Osteoblast (primary cell): ENCODE measurements around the gene VMP1. TPM values are rescaled to one million over a fixed set of nuclear protein-coding genes. Genes with fewer than 3 reads are reported as not detected.
A peak's percentile ranks its signal among the peaks of the same experiment; 100 is the strongest.

Source experiments
- DNase-seq: peaks from one replicate; pipeline ENCODE4 v3.0.0; 2011; ENCODE audit warnings: low spot score, mixed read lengths; ENCODE audit not compliant: insufficient read length; ENCODE audit errors: missing footprints
- H2AFZ ChIP-seq: 2 replicates; pipeline ENCODE4 v1.6.0; 2011; ENCODE audit warnings: mild to moderate bottlenecking, low read length
- H3K27ac ChIP-seq: 2 replicates; pipeline ENCODE4 v1.5.1; 2011; ENCODE audit warnings: mild to moderate bottlenecking, low read depth, low read length, moderate library complexity
- H3K27me3 ChIP-seq: 2 replicates; pipeline ENCODE4 v1.6.0; 2012; ENCODE audit warnings: mild to moderate bottlenecking, control low read depth, inconsistent platforms, low read length, moderate library complexity; ENCODE audit not compliant: insufficient read depth
- H3K36me3 ChIP-seq: 2 replicates; pipeline ENCODE4 v1.5.1; 2011; ENCODE audit warnings: mild to moderate bottlenecking, low read length, control low read depth, moderate library complexity; ENCODE audit not compliant: insufficient read depth
- H3K4me1 ChIP-seq: 2 replicates; pipeline ENCODE4 v1.5.1; 2011; ENCODE audit warnings: mild to moderate bottlenecking, low read length, control low read depth, moderate library complexity; ENCODE audit not compliant: insufficient read depth
- H3K4me2 ChIP-seq: 2 replicates; pipeline ENCODE4 v1.6.0; 2011; ENCODE audit warnings: mild to moderate bottlenecking, low read length; ENCODE audit not compliant: insufficient read depth
- H3K4me3 ChIP-seq: fragments of 200-600 bp; sonication (generic); 3 replicates; pipeline ENCODE4 v1.5.1; 2012; ENCODE audit warnings: mild to moderate bottlenecking, low read length, inconsistent platforms; ENCODE audit not compliant: insufficient read depth
- H3K79me2 ChIP-seq: 2 replicates; pipeline ENCODE4 v1.6.0; 2012; ENCODE audit warnings: mild to moderate bottlenecking, low read length, control low read depth, inconsistent platforms; ENCODE audit not compliant: insufficient read depth
- H3K9me3 ChIP-seq: 2 replicates; pipeline ENCODE4 v1.5.1; 2011; ENCODE audit warnings: low read depth, low read length, control low read depth
- H4K20me1 ChIP-seq: 2 replicates; pipeline ENCODE4 v1.6.0; 2012; ENCODE audit warnings: mild to moderate bottlenecking, low read length, control low read depth; ENCODE audit not compliant: insufficient read depth
- CTCF ChIP-seq: IDR thresholded peaks from 2 replicates; pipeline ENCODE4 v1.5.1; 2011; ENCODE audit warnings: mild to moderate bottlenecking, low read depth, low read length, moderate library complexity; ENCODE audit errors: extremely low read depth
- total RNA-seq: library from RNA; depleted of rRNA; stranded (reverse); fragments of >200 nt; gene quantifications from 2 replicates; pipeline ENCODE4 v1.2.3, GENCODE V29; 2012

VMP1 gene
- total RNA-seq, 1 donor, result 415 TPM

- Histone ChIP-seq H3K36me3 (peaks cover 70% of the 10 kb centered on the region), H3K9me3 (no peaks in the 10 kb centered on the region), H3K4me2 (no peak overlapping the region), H3K27ac (peak overlapping the region; percentile 19), H3K79me2 (peaks cover 68% of the 10 kb centered on the region), H4K20me1 (peaks cover 38% of the 10 kb centered on the region), H3K27me3 (no peaks in the 10 kb centered on the region), H3K4me3 (no peak overlapping the region), H2AFZ (no peak overlapping the region), H3K4me1 (peaks cover 49% of the 10 kb centered on the region)
- no peak for TF ChIP-seq CTCF
- no peak for DNase-seq
Observed at GRCh38 chr17:59669944-59670343, 37.5 kb upstream of the VMP1 start.

- H4K20me1 ChIP-seq, result peaks cover 30% of the 10 kb centered on the region
- H3K9me3 ChIP-seq, result no peaks in the 10 kb centered on the region
- no peak for DNase-seq
- H3K36me3 ChIP-seq, result peaks cover 71% of the 10 kb centered on the region
- TF ChIP-seq CTCF, result no peak
- H3K79me2 ChIP-seq, result peaks cover 72% of the 10 kb centered on the region
- H3K4me3 ChIP-seq, result no peak overlapping the region
- H2AFZ ChIP-seq, result no peak overlapping the region
- no peak overlapping the region for H3K4me2 ChIP-seq
- peaks cover 45% of the 10 kb centered on the region for H3K4me1 ChIP-seq
- H3K27me3 ChIP-seq, result no peaks in the 10 kb centered on the region
- peak overlapping the region; percentile 29 for H3K27ac ChIP-seq
Observed at GRCh38 chr17:59671386-59671785, 36.1 kb upstream of the VMP1 start.

GRCh38 chr17:59675231-59675630 is 32.2 kb upstream of the VMP1 start:
- Histone ChIP-seq H3K9me3 (no peaks in the 10 kb centered on the region), H3K4me2 (no peak overlapping the region), H3K27me3 (no peaks in the 10 kb centered on the region), H3K4me3 (no peak overlapping the region), H3K4me1 (peaks cover 20% of the 10 kb centered on the region), H2AFZ (no peak overlapping the region), H3K27ac (no peak overlapping the region), H3K79me2 (peaks cover 85% of the 10 kb centered on the region), H4K20me1 (peaks cover 14% of the 10 kb centered on the region), H3K36me3 (peaks cover 83% of the 10 kb centered on the region)
- DNase-seq, result no peak
- TF ChIP-seq CTCF, result no peak

GRCh38 chr17:59676716-59677115 is 30.7 kb upstream of the VMP1 start:
- H3K4me3 ChIP-seq, result no peak overlapping the region

More at GRCh38 chr17:59676716-59677115, 30.7 kb upstream of the VMP1 start:
- Histone ChIP-seq H3K79me2 (peaks cover 81% of the 10 kb centered on the region), H3K27me3 (no peaks in the 10 kb centered on the region), H4K20me1 (peaks cover 7% of the 10 kb centered on the region), H3K9me3 (no peaks in the 10 kb centered on the region), H3K4me1 (peaks cover 7% of the 10 kb centered on the region), H3K36me3 (peaks cover 89% of the 10 kb centered on the region), H2AFZ (no peak overlapping the region), H3K4me2 (no peak overlapping the region), H3K27ac (no peak overlapping the region)
- DNase-seq, result no peak
- no peak for TF ChIP-seq CTCF
